GM21390 (cell line): ENCODE results near the gene FABP6.
"Not testable (repeated sequence)": the region's sequence is repeated elsewhere in the genome, so short reads cannot be mapped to it uniquely, and the experiment has no call there.

Experiments
- ATAC-seq: cut with Tn5 transposase; IDR thresholded peaks from one replicate; pipeline ENCODE4 v1.9.1; 2021; ENCODE audit not compliant: unreplicated experiment

The FABP6 gene, protein sequence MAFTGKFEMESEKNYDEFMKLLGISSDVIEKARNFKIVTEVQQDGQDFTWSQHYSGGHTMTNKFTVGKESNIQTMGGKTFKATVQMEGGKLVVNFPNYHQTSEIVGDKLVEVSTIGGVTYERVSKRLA

DNA sequence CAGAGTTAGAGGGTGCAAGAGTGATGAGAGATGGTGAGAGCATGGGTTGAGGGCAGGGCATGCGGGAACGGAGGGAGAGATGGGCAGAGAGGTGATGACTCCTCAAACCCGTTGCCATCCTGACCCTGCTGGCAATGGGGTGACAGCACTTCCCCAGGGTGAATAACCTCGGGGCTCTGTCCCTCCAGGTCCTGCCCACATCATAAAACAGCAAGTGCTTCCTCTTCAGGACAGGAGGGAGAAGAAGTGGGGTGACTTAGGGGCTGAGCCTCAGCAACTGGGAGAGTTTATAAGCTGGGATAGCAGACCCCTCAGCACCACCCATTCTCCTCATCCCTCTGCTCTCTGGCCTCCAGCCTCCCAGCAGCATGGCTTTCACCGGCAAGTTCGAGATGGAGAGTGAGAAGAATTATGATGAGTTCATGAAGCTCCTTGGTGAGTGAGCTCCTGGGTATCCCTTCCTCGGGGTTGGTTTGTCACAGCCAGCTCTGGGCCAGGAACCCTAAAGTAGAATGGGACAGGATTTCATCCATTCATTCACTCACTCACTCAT, at the start of gene FABP6:
FABP6 (plus strand) TSS at position 317 of the 553 bp plus-strand sequence; CDS start at position 369, 52 bp downstream.
- no peak for ATAC-seq

DNA sequence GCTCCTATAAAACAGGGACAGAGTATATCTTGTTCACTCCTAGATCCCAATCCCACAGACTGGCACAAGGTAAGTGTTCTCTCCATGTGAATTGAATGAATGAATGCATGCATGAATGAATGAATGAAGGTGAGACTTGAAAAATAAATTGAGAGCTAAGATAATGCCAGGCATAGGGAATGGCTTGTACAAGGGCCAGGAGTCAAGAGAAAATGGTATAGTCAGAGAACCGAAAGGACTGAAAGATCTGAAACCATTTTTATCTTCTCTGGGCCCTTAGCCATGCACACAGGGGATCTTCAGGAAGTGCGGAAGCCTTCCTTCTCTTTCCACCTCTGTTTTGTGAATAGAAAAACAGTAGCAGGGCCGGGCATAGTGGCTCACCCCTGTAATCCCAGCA, 48.4 kb upstream of the FABP6 start:
- ATAC-seq: no peak

DNA sequence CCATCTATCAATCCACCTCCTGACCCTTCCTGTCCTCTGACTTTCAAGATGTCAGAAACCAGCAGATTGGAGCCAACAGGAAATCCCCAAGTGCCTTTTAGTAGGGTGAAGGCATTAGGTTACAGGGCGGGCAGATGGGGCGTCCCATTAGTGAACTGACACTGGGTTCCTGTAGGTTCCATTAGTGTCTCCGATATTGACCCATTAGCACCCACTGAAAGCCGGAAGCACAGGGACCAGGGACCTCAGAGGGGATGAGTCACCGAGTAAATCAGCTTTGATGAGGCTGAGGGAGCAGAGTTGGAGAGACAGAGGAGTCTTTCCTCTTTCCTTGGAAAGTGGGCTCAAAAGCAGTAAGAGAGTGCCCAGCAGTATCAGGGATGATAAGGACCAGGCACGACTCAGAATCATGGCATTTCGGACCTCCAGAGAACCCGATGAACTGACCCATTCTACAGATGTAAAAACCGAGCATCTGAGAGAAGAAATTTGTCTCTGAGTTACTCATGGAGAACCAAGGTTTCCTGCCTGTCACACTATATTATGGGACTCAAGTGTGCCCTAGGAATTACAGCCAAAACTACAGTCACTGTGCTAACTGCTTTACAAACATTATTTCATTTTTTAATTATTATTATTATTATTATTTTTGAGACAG, 47.2 kb upstream of the FABP6 start:
- ATAC-seq: no peak

DNA sequence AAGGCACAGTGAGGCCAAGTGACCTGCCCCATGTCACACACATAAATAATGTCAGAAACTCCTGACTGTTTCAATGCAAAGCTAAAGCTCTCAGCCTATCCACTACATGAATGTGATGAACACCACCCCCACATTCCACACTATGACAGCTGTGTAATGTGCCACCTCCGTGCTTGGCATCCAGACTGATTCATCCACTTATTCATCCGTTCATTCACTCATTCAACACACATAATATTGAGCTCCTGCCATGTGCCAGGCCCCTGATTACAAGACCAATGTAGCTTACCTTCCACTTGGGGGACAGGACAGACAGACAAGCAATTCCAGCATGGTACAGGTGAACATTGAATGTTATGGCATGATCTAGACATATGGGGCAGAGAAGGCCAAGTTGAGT, 46.2 kb upstream of the FABP6 start:
- no peak for ATAC-seq

DNA sequence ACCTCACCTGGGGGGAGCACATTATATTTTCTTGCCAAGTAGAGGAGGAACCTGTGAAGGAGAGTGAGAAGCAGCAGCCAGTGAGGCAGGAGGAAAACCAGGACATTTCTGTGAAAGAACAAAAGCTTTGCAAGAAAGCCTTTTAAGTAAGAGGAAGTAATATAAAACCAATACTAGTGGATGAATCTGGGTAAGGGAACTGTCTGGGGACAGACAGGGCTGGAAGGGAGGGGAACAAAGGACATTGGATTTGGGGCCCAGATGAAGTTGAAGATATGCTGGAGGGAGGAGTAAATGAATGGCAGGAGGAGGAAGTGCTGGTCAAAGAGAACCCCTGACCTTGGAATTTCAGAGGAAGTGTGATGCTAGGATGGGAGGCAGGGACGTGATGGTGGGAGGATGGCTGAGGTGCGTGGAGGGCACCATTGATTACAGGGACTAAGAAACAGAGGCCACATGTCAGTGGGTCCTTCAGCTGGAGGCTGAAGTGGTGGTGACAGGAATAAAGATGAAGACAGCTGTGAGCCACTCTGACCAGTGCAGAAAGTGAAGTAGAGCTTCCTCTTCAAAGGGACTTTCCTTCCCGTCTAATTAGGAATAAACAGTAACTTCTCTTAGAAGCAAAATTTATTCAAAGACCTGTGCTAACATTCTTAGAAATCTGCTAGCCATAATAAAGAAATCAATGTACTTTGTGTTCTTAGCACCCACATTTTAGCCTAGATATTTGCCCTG, 43.5 kb upstream of the FABP6 start:
- ATAC-seq: no peak

DNA sequence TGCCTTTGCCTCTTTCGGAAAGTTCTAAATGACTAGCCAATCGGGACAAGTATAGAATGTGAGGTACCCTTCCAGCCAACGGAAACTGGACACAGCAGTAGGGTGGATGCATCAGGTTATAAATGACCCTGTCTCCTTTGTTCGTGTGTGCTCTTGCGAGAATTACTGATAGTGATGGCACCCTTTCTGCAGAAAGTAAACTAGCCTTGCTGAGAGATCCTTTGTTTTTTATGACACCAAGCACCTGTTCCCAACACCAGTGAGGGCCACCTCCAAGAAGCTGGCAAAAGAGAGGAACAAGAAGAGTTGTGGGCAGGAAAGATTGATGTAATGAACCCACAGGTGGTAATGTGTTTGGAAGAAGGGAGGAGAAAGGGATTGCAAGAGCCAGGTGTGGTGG, 42.8 kb upstream of the FABP6 start:
- no peak for ATAC-seq

DNA sequence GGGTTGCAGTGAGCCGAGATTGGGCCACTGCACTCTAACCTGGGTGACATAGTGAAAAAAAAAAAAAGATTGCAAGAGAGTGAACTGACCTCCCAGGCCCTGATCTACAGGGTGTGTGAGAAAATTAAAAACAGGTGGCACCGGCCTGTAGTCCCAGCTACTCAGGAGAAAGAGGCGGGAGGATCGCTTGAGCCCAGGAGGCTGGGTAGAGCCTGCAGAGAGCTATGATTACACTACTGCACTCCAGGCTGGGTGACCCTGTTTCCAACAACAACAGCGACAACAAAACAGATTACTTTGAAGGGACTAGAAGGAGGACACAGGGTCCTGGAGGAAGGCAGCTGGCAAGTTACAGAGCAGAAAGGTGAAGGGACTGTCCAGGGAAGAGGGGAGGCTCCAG, 42.2 kb upstream of the FABP6 start:
- ATAC-seq: no peak

DNA sequence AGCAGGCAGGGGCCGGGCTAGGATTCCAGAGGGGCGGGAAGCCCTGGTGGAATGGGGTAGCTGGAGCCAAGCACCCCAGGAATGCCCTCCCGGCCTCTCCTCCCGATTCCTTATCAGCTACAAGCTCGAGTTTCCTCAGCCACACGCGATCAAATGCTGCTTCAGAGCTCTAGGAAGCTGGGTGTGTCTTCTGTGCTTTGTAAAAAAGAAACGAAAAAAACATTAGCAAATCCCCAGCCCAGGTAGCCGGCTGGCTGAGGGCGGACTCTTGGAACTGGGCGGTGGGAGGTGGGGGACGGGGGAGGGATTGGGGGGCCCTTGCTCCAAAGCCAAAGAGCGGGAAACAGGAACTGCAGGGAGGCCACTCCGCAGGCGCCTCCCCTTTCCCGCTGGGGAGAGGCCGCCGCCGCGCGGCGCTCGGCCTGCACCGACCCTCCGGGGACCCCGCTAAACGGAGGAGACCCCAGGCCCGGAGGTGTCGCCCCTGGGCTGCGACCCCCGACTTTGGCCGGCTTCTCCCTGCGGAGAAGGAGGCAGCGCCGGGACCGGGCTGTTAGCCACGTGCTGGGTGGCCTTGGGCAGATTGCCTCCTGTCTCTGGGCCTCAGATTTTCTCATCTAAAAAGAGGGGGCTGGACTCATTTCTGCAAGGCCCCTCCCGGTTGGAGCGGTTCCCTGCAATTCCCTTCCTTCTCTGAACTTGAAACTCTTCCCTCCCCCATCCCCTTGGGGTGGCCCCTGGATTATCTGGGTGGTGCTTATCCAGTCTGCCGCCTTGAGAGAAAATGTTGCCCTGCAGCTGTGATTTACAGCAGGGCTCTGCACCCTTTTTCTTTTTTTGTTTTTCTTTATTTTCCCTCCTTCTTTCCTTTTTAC, 40.9 kb upstream of the FABP6 start:
- ATAC-seq: no peak

DNA sequence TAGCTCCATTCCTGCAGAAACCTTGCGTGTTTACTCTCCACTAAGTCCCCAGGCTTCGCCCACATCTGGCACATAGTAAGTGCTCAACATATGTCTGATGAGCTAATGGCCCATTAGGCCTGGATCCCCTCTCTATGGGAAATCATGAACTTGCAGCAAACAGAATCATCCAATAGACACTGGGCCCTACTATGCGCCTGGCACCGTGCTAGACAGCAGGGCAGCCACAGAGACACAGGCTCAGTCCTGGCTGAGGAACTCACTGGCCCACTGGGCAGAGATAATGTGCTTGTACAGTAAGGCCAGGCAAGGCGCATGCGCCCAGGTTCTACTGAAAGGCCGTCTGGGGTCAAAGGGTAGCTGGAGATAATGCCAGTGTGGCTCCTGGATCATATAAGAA, 36.9 kb upstream of the FABP6 start:
- no peak for ATAC-seq

DNA sequence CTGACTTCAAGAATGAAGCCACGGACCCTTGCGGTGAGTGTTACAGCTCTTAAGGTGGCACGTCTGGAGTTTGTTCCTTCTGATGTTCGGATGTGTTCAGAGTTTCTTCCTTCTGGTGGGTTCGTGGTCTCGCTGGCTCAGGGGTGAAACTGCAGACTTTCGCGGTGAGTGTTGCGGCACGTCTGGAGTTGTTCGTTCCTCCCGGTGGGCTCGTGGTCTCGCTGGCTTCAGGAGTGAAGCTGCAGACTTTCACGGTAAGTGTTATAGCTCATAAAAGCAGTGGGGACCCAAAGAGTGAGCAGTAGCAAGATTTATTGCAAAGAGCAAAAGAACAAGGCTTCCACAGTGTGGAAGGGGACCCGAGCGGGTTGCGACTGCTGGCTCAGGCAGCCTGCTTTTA, 36.2 kb upstream of the FABP6 start:
- not testable (repeated sequence) for ATAC-seq

DNA sequence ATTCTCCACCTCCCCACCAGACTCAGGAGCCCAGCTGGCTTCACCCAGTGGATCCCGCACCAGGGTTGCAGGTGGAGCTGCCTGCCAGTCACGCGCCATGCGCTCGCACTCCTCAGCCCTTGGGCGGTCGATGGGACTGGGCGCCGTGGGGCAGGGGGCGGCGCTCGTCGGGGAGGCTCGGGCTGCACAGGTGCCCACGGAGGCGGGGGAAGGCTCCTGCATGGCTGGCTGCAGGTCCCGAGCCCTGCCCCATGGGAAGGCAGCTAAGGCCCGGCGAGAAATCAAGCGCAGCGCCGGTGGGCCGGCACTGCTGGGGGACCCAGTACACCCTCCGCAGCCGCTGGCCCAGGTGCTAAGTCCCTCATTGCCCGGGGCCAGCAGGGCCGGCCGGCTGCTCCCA, 35.5 kb upstream of the FABP6 start:
- not testable (repeated sequence) for ATAC-seq

GRCh38 chr5:160197341-160198144, 31.8 kb upstream of the FABP6 start:
- ATAC-seq: no peak

DNA sequence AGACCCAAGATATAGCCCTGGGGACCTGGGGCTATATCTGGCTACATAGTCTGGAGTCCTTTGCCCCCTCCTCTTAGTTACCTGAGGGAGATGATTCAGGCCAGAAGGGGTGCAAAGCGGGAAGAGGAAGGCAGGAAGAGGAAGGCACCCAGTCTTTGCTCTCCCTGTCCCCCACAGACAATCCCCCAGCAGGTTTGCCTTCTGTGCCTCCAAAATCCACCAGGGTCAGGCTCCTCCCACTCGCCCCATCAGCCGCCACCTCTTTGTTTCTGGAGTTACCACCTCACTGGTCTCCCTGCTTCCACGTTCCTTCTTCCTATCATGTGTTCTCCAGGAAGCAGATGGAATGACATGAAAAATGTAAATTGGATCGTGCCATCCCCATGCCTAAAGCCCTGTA, 31.2 kb upstream of the FABP6 start:
- ATAC-seq: no peak

- ATAC-seq: peak; percentile 21
Observed at GRCh38 chr5:160198841-160199409, 30.4 kb upstream of the FABP6 start.

DNA sequence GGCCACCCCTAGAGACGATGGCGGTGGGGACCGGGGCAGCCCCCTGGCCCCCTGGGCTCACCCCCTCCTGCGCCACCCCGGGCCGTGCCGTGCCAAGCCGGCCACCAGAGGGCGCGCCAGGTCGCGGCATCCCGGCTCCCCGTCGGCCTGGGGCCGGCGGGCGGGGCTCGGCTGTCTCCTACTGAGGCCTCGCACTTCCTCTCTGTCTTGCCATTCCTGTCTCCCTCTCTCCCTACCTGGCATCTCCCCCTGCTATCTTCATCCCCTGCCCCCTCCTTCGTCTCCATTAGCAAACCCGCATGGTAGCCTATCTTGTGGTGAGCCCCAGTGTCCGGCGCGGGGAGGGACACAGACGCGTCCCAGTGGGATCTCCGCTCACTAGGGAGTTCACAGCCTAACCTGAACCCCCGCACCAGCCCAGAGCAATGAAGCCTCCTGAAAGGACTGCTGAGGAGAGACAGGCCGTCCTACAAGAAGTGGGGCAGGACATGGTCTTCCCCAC, 29.8 kb upstream of the FABP6 start:
- peak; percentile 98 for ATAC-seq

- no peak for ATAC-seq
Observed at GRCh38 chr5:160207061-160207460, 22.2 kb upstream of the FABP6 start.

DNA sequence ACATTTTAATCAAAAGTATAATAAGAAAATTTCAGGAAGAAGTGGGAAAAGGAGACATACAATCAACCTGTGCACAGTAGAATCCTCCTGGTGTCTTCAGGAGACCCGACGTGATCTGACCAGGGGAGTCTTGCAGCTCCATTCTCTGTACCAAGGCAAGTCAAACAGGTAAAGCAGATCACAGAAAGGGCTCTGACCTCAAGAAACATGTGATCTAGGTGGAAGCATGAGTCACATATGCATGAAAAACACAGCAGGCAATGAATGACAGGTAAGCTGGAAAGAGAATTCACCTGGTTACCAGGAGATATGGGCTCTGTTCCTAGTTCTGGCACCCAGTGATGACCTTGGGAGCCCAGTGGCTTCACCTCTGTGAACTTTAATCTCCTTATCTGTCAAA, 19.4 kb upstream of the FABP6 start:
- no peak for ATAC-seq

GRCh38 chr5:160210606-160211005, 18.7 kb upstream of the FABP6 start:
- ATAC-seq: no peak

DNA sequence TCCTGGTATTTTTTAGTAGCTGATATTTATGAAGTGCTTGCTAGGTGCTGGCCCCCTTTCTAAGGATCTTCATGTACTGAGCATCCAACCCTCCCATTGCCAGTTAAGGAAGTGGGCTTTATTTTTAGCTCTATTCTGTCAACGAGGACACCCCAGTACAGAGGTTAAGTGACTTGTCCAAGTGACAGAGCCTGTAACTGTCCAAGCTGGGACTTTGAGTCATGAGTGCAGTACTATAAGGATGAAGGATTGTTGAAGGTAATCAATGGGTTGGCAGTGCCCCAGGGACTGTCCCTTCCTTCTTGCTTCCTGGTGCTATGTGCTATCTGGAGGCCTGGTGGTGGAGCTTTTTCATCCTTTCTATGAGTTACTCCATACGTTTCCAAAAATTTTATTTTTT, 18.0 kb upstream of the FABP6 start:
- ATAC-seq: no peak

DNA sequence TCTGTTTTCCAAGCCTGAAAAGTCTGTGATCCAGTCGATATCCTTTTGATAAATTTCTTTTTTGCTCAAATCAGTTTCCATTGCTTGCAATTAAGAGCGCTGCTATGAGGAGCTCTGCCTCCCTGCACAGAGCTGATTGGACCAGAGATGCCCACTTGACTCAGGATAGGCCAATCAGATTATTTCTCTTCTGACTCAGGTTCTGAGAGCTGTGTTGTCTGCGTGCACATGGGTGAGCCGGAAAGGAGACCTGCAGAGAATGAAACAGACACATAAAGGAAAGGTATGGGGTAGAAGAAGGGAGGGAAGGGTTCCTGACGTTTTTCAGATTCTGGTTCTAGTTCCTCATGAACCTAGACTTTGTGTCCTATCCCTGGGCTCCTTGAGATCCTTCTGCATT, 15.8 kb upstream of the FABP6 start:
- ATAC-seq: no peak
